Heart left ventricle (tissue), 16 donors: ENCODE results near the gene MARK3. TPM values are rescaled to one million over a fixed set of nuclear protein-coding genes. Genes with fewer than 3 reads are reported as not detected.

Experiments
- ATAC-seq, 4 donors: fragments of 200-7000 bp; cut with Tn5 transposase; one replicate each; pipeline ENCODE4 v1.9.1; 2020 to 2022; ENCODE audit warnings: moderate library complexity in 4 of 4, mild to moderate bottlenecking in 3 of 4, moderate number of reproducible peaks in 1 of 4
- DNase-seq, 5 donors: peaks; one replicate each; pipeline ENCODE4 v3.0.0-alpha.2; 2020
- H3K27ac ChIP-seq, 12 donors: fragments of 200-600 bp; sonication (generic) in 4 of 12; one replicate each; pipeline versions ENCODE4 v1.5.0 to v1.8.0; 2016 to 2022; ENCODE audit warnings: mild to moderate bottlenecking in 2 of 12
- H3K27me3 ChIP-seq, 9 donors: fragments of 200-600 bp; sonication (generic) in 2 of 9; one replicate each; pipeline versions ENCODE4 v1.5.1 to v1.8.0; 2016 to 2022; ENCODE audit warnings: mild to moderate bottlenecking in 3 of 9
- H3K36me3 ChIP-seq, 9 donors: fragments of 200-600 bp; sonication (generic) in 2 of 9; one replicate each; pipeline versions ENCODE4 v1.5.0 to v1.8.0; 2018 to 2022; ENCODE audit warnings: mild to moderate bottlenecking in 2 of 9
- H3K4me1 ChIP-seq, 12 donors: fragments of 200-600 bp; sonication (generic) in 4 of 12; one replicate each; pipeline versions ENCODE4 v1.5.0 to v1.8.0; 2016 to 2022; ENCODE audit warnings: mild to moderate bottlenecking in 3 of 12
- H3K4me3 ChIP-seq, 12 donors: fragments of 200-600 bp; sonication (generic) in 4 of 12; one replicate each; pipeline versions ENCODE4 v1.5.0 to v1.8.0; 2017 to 2022; ENCODE audit warnings: mild to moderate bottlenecking in 9 of 12, moderate library complexity in 4 of 12
- H3K9me3 ChIP-seq, 12 donors: fragments of 200-600 bp; sonication (generic) in 4 of 12; one replicate each; pipeline versions ENCODE4 v1.5.0 to v1.8.0; 2016 to 2022; ENCODE audit warnings: mild to moderate bottlenecking in 1 of 12
- POLR2A ChIP-seq, 2 donors: fragments of 450-650 bp; IDR thresholded peaks; one replicate each; pipeline ENCODE4 v1.6.1; 2017; ENCODE audit warnings: antibody characterized with exemption in 2 of 2, mild to moderate bottlenecking in 2 of 2, moderate library complexity in 2 of 2
- WGBS, 4 donors: extraction: QIAGEN DNeasy Blood & Tissue Kit in 2 of 4; methylation state at CpG; one replicate each; pipeline versions ENCODE4 v1.1.5 to v1.1.7; 2013 to 2018; 5-methylcytosine and 5-hydroxymethylcytosine counted together
- intact Hi-C, 10 donors: fragments of 100-400 bp; cut with DNase I; formaldehyde crosslinking; loops; one replicate each; pipeline versions ENCODE4 v1.11.1 to v1.14.2; 2022
- polyA plus RNA-seq, 2 donors: library from polyadenylated mRNA; stranded (reverse); fragments of 200-250 nt; gene quantifications; one replicate each; pipeline ENCODE4 v1.2.3, GENCODE V29; 2013
- total RNA-seq, 9 donors: library from RNA; depleted of rRNA in 2 of 9; stranded (reverse); fragments of >200 nt in 2 of 9; fragmentation: NEBNext Ultra II Directional in 3 of 9; extraction: Animal tissue kit (Norgen Biotek cat#: 25700) in 3 of 9; gene quantifications; one replicate each; pipeline versions ENCODE4 v1.1.0 to v1.2.4, GENCODE V29; 2016 to 2023
- TF ChIP-seq, protein P1 (sequence below), 12 donors: fragments of 200-600 bp; sonication (generic) in 4 of 12; IDR thresholded peaks; one replicate each; pipeline versions ENCODE4 v1.5.0 to v1.8.0; 2018 to 2022; ENCODE audit warnings: antibody characterized with exemption in 12 of 12, mild to moderate bottlenecking in 5 of 12
- donor health status: ischemic (EF 13 %, LVEDD 7.1; RV severe dilation, severe dysfunction).
- donor health status: healthy with polysubstance abuse.
- donor health status: DM: no; HTN: yes; CAD: no.
- donor health status: DM: no; HTN: no; CAD: no.
- donor health status: ischemic (EF 25% LVEDD 6.9; RV normal size, moderate dysfunction).
- donor health status: ischemic (EF 25% LVEDD 5.7; RV mildly dilated, moderate dysfunction).
- donor health status: healthy.
- donor health status: DM: yes; HTN: yes; CAD: no.
- donor health status: ischemic (EF 35%, LVEDD 5.7; RV mildly dilated, moderate dysfunction).
- donor health status: nonischemic (EF 11% LVEDD 7.7; RV severe dilation, severe dysfunction).
- donor health status: DM: yes; HTN: yes; CAD: no.
- donor health status: PGD.
- donor health status: ischemic (EF 29% LVEDD 5.4; RV normal size, mild dysfunction).
- donor health status: nonischemic (EF 23%, LVEDD 6.1; RV moderate dilation, normal function).

The MARK3 gene
- total and polyA plus RNA-seq, 11 donors = 54.0 to 156 (median 111) TPM

DNA sequence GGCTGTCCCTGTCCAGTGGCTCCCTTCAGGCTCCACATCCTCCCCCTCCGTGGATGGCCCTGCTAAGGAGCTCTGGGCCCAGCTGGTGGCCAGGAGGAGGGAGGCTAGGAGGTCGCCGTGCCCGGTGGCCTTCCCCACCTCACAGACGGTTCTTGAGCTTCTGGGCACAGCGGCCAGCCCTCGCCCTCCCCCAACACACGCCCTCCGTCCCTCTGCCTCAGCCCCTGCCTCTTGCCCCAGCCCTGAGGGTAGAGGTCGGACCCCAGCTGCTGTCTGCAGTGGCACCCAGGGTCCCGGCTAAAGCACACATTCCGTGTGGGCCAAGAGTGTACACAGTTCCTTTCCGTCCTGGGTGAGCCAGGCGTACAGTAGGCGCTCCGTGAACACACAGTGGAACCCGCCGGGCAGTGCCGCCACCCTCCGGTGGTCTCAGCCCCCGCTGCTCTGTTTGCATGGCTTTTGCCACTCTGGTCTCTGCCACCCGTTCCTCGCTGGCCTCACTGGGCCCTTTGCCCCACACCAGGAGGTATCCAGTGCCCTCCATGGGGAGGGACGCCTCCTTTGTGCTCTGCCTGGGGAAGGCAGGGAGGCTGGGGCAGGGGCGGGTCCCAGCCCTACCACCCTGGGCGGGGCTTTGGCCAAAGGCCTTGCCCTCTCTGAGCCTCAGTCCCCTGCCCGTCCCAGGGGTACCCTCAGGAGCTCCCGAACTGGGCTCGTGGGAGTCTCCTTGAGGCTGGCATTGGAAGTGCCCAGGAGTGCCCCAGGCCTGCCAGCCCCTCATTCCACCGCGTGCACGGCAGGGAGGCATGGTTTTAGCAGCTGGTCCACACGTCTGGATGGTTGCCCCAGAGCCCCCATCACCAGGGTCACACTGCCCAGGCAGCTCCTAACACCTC lies 156.7 kb downstream of the MARK3 start:
- TF ChIP-seq POLR2A (IDR thresholded peaks at IDR 0.05) = no peak
- TF ChIP-seq, protein P1, sequence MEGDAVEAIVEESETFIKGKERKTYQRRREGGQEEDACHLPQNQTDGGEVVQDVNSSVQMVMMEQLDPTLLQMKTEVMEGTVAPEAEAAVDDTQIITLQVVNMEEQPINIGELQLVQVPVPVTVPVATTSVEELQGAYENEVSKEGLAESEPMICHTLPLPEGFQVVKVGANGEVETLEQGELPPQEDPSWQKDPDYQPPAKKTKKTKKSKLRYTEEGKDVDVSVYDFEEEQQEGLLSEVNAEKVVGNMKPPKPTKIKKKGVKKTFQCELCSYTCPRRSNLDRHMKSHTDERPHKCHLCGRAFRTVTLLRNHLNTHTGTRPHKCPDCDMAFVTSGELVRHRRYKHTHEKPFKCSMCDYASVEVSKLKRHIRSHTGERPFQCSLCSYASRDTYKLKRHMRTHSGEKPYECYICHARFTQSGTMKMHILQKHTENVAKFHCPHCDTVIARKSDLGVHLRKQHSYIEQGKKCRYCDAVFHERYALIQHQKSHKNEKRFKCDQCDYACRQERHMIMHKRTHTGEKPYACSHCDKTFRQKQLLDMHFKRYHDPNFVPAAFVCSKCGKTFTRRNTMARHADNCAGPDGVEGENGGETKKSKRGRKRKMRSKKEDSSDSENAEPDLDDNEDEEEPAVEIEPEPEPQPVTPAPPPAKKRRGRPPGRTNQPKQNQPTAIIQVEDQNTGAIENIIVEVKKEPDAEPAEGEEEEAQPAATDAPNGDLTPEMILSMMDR (IDR thresholded peaks at IDR 0.05) = peak in 1 of 12 donors; percentile 7
- H3K27me3 ChIP-seq = no peaks in the 10 kb centered on the region
- ATAC-seq = no peak
- peak overlapping the region in 2 of 12 donors; percentile 7 to 15 for H3K4me3 ChIP-seq
- H3K27ac ChIP-seq = peak overlapping the region in 10 of 12 donors; percentile 19 to 91 (median 66)
- peak in 2 of 5 donors; percentile 38 to 63 for DNase-seq
- no peaks in the 10 kb centered on the region for H3K36me3 ChIP-seq
- no peaks in the 10 kb centered on the region for H3K9me3 ChIP-seq
- intact Hi-C loops = loop anchor here in 1 of 10 donors (2.0 kb wide), 1 partner anchor 23 kb away; no protein-coding TSS in a partner anchor
- WGBS, 4 donors = 68 to 74% (median 71%) methylated on average over 29 to 33 of the region's 33 CpGs
- peaks cover 0 to 78% (median 62%) of the 10 kb centered on the region in 12 donors for H3K4me1 ChIP-seq

DNA sequence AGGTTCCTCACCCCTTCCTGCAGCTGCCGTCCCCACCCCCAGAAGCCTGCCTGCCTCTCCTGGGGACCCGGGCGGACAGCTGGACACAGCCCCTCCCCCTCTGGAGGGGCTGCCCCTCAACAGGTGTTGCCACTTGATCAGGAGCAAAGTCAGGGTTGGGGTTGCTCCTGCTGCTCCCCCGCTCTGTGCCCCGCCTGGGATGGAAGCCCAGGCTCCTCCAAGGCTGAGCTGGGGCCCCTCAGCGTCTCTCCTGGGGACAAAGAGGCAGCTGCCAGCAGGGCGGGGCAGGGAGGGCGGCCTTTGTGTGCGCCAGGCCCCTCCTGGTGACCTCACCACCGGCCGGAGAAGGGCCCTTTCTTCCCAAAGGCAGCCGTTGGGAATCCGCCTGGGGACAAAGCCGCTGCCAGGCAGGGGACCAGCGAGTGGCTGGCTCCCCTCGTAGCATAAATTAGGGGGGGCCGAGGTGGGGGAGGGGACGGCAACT lies 157.4 kb downstream of the MARK3 start:
- ATAC-seq (peak in 3 of 4 donors; percentile 6 to 28 (median 21)), DNase-seq (peak in 4 of 5 donors; percentile 60 to 83 (median 68))
- H3K27ac ChIP-seq = peak overlapping the region in 9 of 12 donors; percentile 19 to 91 (median 68)
- no peaks in the 10 kb centered on the region for H3K9me3 ChIP-seq
- H3K4me1 ChIP-seq = peaks cover 0 to 79% (median 62%) of the 10 kb centered on the region in 12 donors
- no peaks in the 10 kb centered on the region for H3K27me3 ChIP-seq
- H3K4me3 ChIP-seq = peak overlapping the region in 3 of 12 donors; percentile 7 to 28 (median 15)
- 13 to 23% (median 16%) methylated on average over 12 to 18 of the region's 18 CpGs for WGBS, 4 donors
- H3K36me3 ChIP-seq = peaks cover 0 to 2% (median 0%) of the 10 kb centered on the region in 9 donors
- TF ChIP-seq, protein P1 (IDR thresholded peaks at IDR 0.05) = no peak
- no peak for TF ChIP-seq POLR2A (IDR thresholded peaks at IDR 0.05)
- intact Hi-C loops = loop anchor here in 1 of 10 donors (2.0 kb wide), 1 partner anchor 24 kb away; no protein-coding TSS in a partner anchor

DNA sequence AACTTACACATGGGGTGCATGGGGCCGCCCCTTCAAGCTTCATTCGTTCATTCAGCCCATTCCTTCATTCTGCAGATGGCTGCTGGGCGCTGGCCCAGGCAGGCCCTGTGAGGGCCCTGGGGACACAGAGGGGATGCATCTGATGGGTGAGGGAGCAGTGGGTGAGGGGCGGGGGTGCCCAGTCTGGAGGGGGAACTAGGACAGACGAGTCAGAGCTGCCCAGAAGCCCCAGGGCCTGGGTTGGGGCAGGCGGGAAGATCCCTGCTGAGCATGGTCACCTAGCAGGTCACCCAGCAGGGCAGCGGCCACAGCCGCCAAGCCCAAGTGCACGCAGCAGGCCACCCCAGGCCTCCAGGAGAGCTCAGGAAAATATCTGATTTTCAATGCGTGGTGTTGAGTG lies 157.9 kb downstream of the MARK3 start:
- DNase-seq = peak in 2 of 5 donors; percentile 28 to 60
- no peak for ATAC-seq

More for the DNA sequence above, 157.9 kb downstream of the MARK3 start:
- Histone ChIP-seq H3K4me3 (peak overlapping the region in 1 of 12 donors; percentile 7), H3K36me3 (peaks cover 0 to 2% (median 0%) of the 10 kb centered on the region in 9 donors), H3K27me3 (no peaks in the 10 kb centered on the region), H3K4me1 (peaks cover 0 to 77% (median 60%) of the 10 kb centered on the region in 12 donors), H3K27ac (peak overlapping the region in 8 of 12 donors; percentile 32 to 91 (median 66)), H3K9me3 (no peaks in the 10 kb centered on the region)
- intact Hi-C loops = loop anchor here in 1 of 10 donors (2.0 kb wide), 1 partner anchor 24 kb away; no protein-coding TSS in a partner anchor
- WGBS, 4 donors = 71 to 80% (median 77%) methylated on average over 7 to 10 of the region's 10 CpGs
- TF ChIP-seq, protein P1 (IDR thresholded peaks at IDR 0.05) = no peak
- TF ChIP-seq POLR2A (IDR thresholded peaks at IDR 0.05) = no peak
